B cell (primary cell): ENCODE results near the gene SLC2A4RG. TPM values are rescaled to one million over a fixed set of nuclear protein-coding genes. Genes with fewer than 3 reads are reported as not detected.
"Not testable (repeated sequence)": the region's sequence is repeated elsewhere in the genome, so short reads cannot be mapped to it uniquely, and the experiment has no call there.

Experiments used
- ATAC-seq: fragments of 200-7000 bp; cut with Tn5 transposase; one replicate; pipeline ENCODE4 v1.10.0; 2021; ENCODE audit warnings: low read depth, mild to moderate bottlenecking, moderate number of reproducible peaks, moderate library complexity
- CTCF ChIA-PET: fragments of 350-600 bp; sonication (Branson Sonifier 250); formaldehyde crosslinking; loops from one replicate; lab custom pipeline; 2021; ENCODE audit warnings: antibody characterized with exemption, inconsistent platforms; lab: Charles Lee
- POLR2A ChIA-PET: fragments of 350-600 bp; sonication (Branson Sonifier 250); formaldehyde crosslinking; loops from one replicate; lab custom pipeline; 2021; ENCODE audit warnings: antibody characterized with exemption; lab: Charles Lee
- DNase-seq: peaks from one replicate; pipeline ENCODE4 v3.0.0; 2013
- H2AFZ ChIP-seq: 2 replicates; pipeline ENCODE4 v1.6.1; 2012; ENCODE audit warnings: mild to moderate bottlenecking, low read depth, low read length; ENCODE audit not compliant: insufficient read depth, poor library complexity, severe bottlenecking
- H3K27ac ChIP-seq, 2 donors: 1 replicate in 1 of 2; 2 replicates in 1 of 2; pipeline ENCODE4 v1.5.1; 2012 to 2013; ENCODE audit warnings: low read length in 2 of 2, mild to moderate bottlenecking in 2 of 2, moderate library complexity in 1 of 2
- H3K27me3 ChIP-seq, 4 experiments: fragments of 200-600 bp in 1 of 4; sonication (generic) in 1 of 4; replicated peaks in 1 of 4; 1 replicate in 2 of 4; 2 replicates in 2 of 4; pipeline versions ENCODE4 v1.6.1 to v1.7.0; 2013 to 2016; ENCODE audit warnings: low read length in 3 of 4, mild to moderate bottlenecking in 2 of 4, mixed read lengths in 1 of 4, moderate library complexity in 1 of 4; ENCODE audit not compliant: insufficient read depth in 4 of 4, control insufficient read depth in 3 of 4; ENCODE audit errors: control extremely low read depth in 1 of 4
- H3K36me3 ChIP-seq, 2 experiments: replicated peaks in 1 of 2; 1 replicate in 1 of 2; 2 replicates in 1 of 2; pipeline versions ENCODE4 v1.6.1 to v1.7.1; 2013; ENCODE audit warnings: low read length in 1 of 2; ENCODE audit not compliant: insufficient read depth in 2 of 2, control insufficient read depth in 1 of 2; ENCODE audit errors: control extremely low read depth in 1 of 2, extremely low read depth in 1 of 2
- H3K4me1 ChIP-seq, 2 donors: fragments of 200-600 bp in 1 of 2; sonication (generic) in 1 of 2; 1 replicate in 1 of 2; 2 replicates in 1 of 2; pipeline versions ENCODE4 v1.5.1 to v1.6.1; 2013 to 2017; ENCODE audit warnings: low read length in 2 of 2; ENCODE audit not compliant: control insufficient read depth in 2 of 2, insufficient read depth in 2 of 2
- H3K4me2 ChIP-seq: replicated peaks from 2 replicates; pipeline ENCODE3; 2012; ENCODE audit warnings: mild to moderate bottlenecking, low read depth, low read length; ENCODE audit not compliant: poor library complexity, severe bottlenecking
- H3K4me3 ChIP-seq, 5 experiments: fragments of 200-600 bp in 1 of 5; sonication (generic) in 1 of 5; 1 replicate in 3 of 5; 2 replicates in 2 of 5; pipeline versions ENCODE4 v1.5.1 to v1.7.0; 2011 to 2016; ENCODE audit warnings: low read length in 4 of 5, mild to moderate bottlenecking in 4 of 5, low read depth in 2 of 5, control low read depth in 1 of 5, moderate library complexity in 1 of 5; ENCODE audit not compliant: insufficient read depth in 1 of 5; ENCODE audit errors: control extremely low read depth in 1 of 5, extremely low read depth in 1 of 5
- H3K79me2 ChIP-seq: fragments of 200-600 bp; sonication (generic); one replicate; pipeline ENCODE4 v1.6.0; 2016; ENCODE audit warnings: low read length; ENCODE audit not compliant: control insufficient read depth, insufficient read depth
- H3K9ac ChIP-seq: fragments of 200-600 bp; sonication (generic); 2 replicates; pipeline ENCODE4 v1.6.1; 2017; ENCODE audit warnings: mild to moderate bottlenecking, low read length, moderate library complexity
- H3K9me3 ChIP-seq, 3 donors: one replicate each; pipeline versions ENCODE4 v1.6.1 to v1.7.1; 2013; ENCODE audit warnings: low read length in 2 of 3; ENCODE audit not compliant: control insufficient read depth in 2 of 3, insufficient read depth in 1 of 3; ENCODE audit errors: control extremely low read depth in 1 of 3
- H4K20me1 ChIP-seq: 2 replicates; pipeline ENCODE4 v1.6.0; 2012; ENCODE audit warnings: mild to moderate bottlenecking, low read length; ENCODE audit not compliant: insufficient read depth, control insufficient read depth, poor library complexity, severe bottlenecking
- H3K27ac Mint-ChIP-seq: one replicate; pipeline ENCODE4 v1.8.0; 2021; ENCODE audit warnings: mixed read lengths
- H3K27me3 Mint-ChIP-seq: one replicate; pipeline ENCODE4 v1.8.0; 2021; ENCODE audit warnings: mixed read lengths
- H3K4me1 Mint-ChIP-seq: one replicate; pipeline ENCODE4 v1.8.0; 2021; ENCODE audit warnings: mixed read lengths
- H3K4me3 Mint-ChIP-seq: one replicate; pipeline ENCODE4 v1.8.0; 2021; ENCODE audit warnings: mixed read lengths
- H3K9me3 Mint-ChIP-seq: one replicate; pipeline ENCODE4 v1.8.0; 2022; ENCODE audit warnings: mixed read lengths; ENCODE audit not compliant: insufficient read depth
- EZH2 ChIP-seq: IDR thresholded peaks from 2 replicates; pipeline ENCODE4 v1.6.1; 2012; ENCODE audit warnings: borderline replicate concordance, low read depth, mild to moderate bottlenecking, moderate library complexity, low read length; ENCODE audit not compliant: insufficient read depth, poor library complexity, severe bottlenecking
- WGBS: methylation state at CpG from one replicate; pipeline ENCODE4 v1.1.5; 2013; ENCODE audit warnings: missing lambda C conversion rate; ENCODE audit not compliant: insufficient coverage; 5-methylcytosine and 5-hydroxymethylcytosine counted together
- intact Hi-C: fragments of 100-400 bp; cut with micrococcal nuclease; formaldehyde crosslinking; loops from one replicate; pipeline ENCODE4 v1.10.0; 2022
- polyA plus RNA-seq: library from polyadenylated mRNA; depleted of rRNA; stranded (reverse); fragments of >200 nt; gene quantifications from 2 replicates; pipeline ENCODE4 v1.2.3, GENCODE V29; 2012
- total RNA-seq, 2 donors: library from RNA; stranded (reverse); fragments of 120-200 nt in 1 of 2; gene quantifications; 1 replicate in 1 of 2; 2 replicates in 1 of 2; pipeline versions ENCODE4 v1.2.3 to v1.2.4, GENCODE V29; 2013 to 2022
- TF ChIP-seq, protein P1 (sequence below): fragments of 200-600 bp; IDR thresholded peaks from one replicate; pipeline ENCODE4 v1.8.0; 2022; ENCODE audit warnings: antibody characterized with exemption, mild to moderate bottlenecking

SLC2A4RG gene
- total and polyA plus RNA-seq, 2 donors (not counting 1 experiment from before 2014, with no cell fraction given), result 39.7 to 49.4 TPM

DNA sequence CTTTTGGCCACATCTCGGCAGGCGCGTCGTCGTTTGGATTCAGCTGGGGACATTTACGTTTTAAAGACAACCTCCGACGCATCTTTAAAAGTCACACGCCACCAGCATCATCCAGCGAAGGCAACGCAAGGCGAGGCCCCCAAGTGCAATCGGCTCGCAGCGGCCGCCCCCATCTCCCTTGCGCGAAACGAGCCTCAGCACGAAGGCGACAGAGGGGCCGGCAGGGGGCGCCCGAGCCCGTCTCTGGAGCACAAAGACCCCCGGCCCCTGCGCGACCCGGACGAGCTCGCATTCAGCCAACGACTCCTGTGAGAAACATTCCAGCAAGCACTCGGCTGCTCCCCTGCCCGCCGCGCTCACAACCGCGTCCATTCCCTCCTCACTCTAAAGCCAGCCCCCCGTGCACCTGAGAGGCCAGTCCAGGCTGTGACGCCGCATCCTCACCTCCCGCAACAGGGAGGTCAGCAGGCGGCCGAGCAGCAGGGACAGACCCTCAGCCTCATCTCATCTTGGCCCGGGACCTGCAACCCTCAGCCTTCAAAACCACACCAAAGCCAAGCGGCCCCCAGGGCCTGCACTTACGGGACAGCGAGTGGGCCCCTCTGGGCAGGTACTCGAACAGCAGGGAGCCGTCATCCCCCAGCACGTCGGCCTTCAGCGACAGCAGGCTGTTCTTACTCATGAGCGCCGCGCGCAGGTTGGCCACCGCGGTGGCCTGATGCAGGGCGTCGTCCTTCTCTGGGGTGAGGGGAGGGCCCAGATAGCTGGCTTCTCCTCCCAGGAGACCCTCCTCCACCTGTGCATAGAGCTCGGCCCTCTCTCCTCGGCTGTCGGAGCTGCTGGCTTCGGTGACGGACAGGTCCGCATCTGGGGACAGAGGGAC is 35.8 kb downstream of the SLC2A4RG start:
- H3K27me3 ChIP-seq, result no peaks in the 10 kb centered on the region
- ATAC-seq (no peak), DNase-seq (peak; percentile 33)
- H3K9me3 ChIP-seq, result no peaks in the 10 kb centered on the region
- WGBS, result 82% methylated on average over 66 of the region's 67 CpGs
- no peak overlapping the region for H3K4me3 Mint-ChIP-seq
- ChIA-PET POLR2A (no interaction called here), CTCF (interaction anchor here (0.6 to 1.4 kb wide), 2 partner anchors 194 to 198 kb away, joined by 3 read pairs; no protein-coding TSS in a partner anchor)
- H3K4me1 Mint-ChIP-seq, result no peaks in the 10 kb centered on the region
- TF ChIP-seq, protein P1, sequence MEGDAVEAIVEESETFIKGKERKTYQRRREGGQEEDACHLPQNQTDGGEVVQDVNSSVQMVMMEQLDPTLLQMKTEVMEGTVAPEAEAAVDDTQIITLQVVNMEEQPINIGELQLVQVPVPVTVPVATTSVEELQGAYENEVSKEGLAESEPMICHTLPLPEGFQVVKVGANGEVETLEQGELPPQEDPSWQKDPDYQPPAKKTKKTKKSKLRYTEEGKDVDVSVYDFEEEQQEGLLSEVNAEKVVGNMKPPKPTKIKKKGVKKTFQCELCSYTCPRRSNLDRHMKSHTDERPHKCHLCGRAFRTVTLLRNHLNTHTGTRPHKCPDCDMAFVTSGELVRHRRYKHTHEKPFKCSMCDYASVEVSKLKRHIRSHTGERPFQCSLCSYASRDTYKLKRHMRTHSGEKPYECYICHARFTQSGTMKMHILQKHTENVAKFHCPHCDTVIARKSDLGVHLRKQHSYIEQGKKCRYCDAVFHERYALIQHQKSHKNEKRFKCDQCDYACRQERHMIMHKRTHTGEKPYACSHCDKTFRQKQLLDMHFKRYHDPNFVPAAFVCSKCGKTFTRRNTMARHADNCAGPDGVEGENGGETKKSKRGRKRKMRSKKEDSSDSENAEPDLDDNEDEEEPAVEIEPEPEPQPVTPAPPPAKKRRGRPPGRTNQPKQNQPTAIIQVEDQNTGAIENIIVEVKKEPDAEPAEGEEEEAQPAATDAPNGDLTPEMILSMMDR, result no peak
- TF ChIP-seq EZH2, result no peak
- H3K27ac ChIP-seq, result no peak overlapping the region
- peak overlapping the region; percentile 12 for H3K4me2 ChIP-seq
- H3K4me3 ChIP-seq, result no peak overlapping the region
- H3K27ac Mint-ChIP-seq, result no peak overlapping the region
- no peak overlapping the region for H2AFZ ChIP-seq
- H3K27me3 Mint-ChIP-seq, result no peaks in the 10 kb centered on the region
- no peaks in the 10 kb centered on the region for H3K36me3 ChIP-seq
- H3K79me2 ChIP-seq, result no peaks in the 10 kb centered on the region
- H3K9ac ChIP-seq, result no peak overlapping the region
- intact Hi-C loops, result no loop called here
- H3K9me3 Mint-ChIP-seq, result no peaks in the 10 kb centered on the region
- no peaks in the 10 kb centered on the region for H3K4me1 ChIP-seq
- no peaks in the 10 kb centered on the region for H4K20me1 ChIP-seq

DNA sequence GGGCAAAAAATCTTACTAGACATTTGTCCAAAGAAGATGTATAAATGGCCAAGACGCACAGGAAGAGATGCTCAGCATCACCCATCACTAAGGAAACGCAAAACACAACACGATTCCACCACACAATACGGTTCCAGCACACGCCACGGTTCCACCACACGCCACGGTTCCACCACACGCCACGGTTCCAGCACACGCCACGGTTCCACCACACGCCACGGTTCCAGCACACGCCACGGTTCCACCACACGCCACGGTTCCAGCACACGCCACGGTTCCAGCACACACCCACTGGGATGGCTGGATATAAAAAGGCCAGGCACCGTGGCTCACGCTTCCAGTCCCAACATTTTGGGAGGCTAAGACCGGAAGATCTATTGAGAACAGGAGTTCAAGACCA is 37.3 kb downstream of the SLC2A4RG start:
- H3K4me1 Mint-ChIP-seq, H3K27ac Mint-ChIP-seq, H3K4me3 ChIP-seq, H3K4me1 ChIP-seq, H3K79me2 ChIP-seq, H3K4me2 ChIP-seq, H3K4me3 Mint-ChIP-seq, ATAC-seq, H4K20me1 ChIP-seq, H3K27ac ChIP-seq, H3K9me3 Mint-ChIP-seq, H3K27me3 ChIP-seq, H3K9ac ChIP-seq, H3K9me3 ChIP-seq, POLR2A ChIA-PET, intact Hi-C loops, H3K36me3 ChIP-seq, H3K27me3 Mint-ChIP-seq, H2AFZ ChIP-seq, DNase-seq: not testable (repeated sequence)
- CTCF ChIA-PET, result interaction anchor here (1.1 kb wide), 1 partner anchor 7 kb away, joined by 3 read pairs; no protein-coding TSS in a partner anchor
- WGBS, result 98% methylated on average over 6 of the region's 23 CpGs
